Measurements from ENCODE around the gene CGAS. TPM values are rescaled to one million over a fixed set of nuclear protein-coding genes. Genes with fewer than 3 reads are reported as not detected.
"Not testable (repeated sequence)": the region's sequence is repeated elsewhere in the genome, so short reads cannot be mapped to it uniquely, and the experiment has no call there.

Gene CGAS
- total RNA-seq, 6 experiments from 2014 or later = 0.37 to 1.1 (median 0.78) TPM

GRCh38 chr6:73461537-73462350 lies 9.6 kb upstream of the CGAS start, which contains the start of gene MTO1:
TSS of gene MTO1 (plus strand) at chr6:73461737. CDS start at chr6:73461855, 118 bp downstream.
- Histone ChIP-seq H3K27ac (peak within 1 kb of the TSS; percentile 92 to 97 (median 92)), H3K27me3 (no peaks in the 10 kb centered on the region), H3K4me3 (peak within 1 kb of the TSS; percentile 79 to 86 (median 85)), H3K9me3 (no peaks in the 10 kb centered on the region), H3K36me3 (peaks cover 0 to 9% (median 7%) of the 10 kb centered on the region in 4 donors), H3K4me1 (peaks cover 0 to 18% (median 8%) of the 10 kb centered on the region in 4 donors)
- peak; percentile 94 to 96 (median 96) for ATAC-seq
- DNase-seq = peak; percentile 89 to 95 (median 93)
- intact Hi-C loops (cut with DNase I) = no loop called here
- 1% methylated on average over 44 of the region's 55 CpGs for WGBS (ENCODE audit: insufficient coverage, low coverage, low lambda C conversion rate, missing lambda C conversion rate)
- TF ChIP-seq POLR2A (IDR thresholded peaks at IDR 0.05) (peak; percentile 78), CTCF (IDR thresholded peaks at IDR 0.05) (no peak)

- no peak for ATAC-seq
- H3K9me3 ChIP-seq = no peaks in the 10 kb centered on the region
- TF ChIP-seq CTCF (IDR thresholded peaks at IDR 0.05) (no peak), POLR2A (IDR thresholded peaks at IDR 0.05) (no peak)
- DNase-seq = no peak
- intact Hi-C loops (cut with DNase I) = no loop called here
- H3K27ac ChIP-seq = no peak overlapping the region
- H3K4me1 ChIP-seq = peaks cover 0 to 18% (median 8%) of the 10 kb centered on the region in 4 donors
- peaks cover 0 to 3% (median 0%) of the 10 kb centered on the region in 4 donors for H3K36me3 ChIP-seq
- no peaks in the 10 kb centered on the region for H3K27me3 ChIP-seq
- WGBS (ENCODE audit: insufficient coverage, low coverage, low lambda C conversion rate, missing lambda C conversion rate) = 74% methylated on average over 5 of the region's 5 CpGs
- H3K4me3 ChIP-seq = no peak overlapping the region
These were observed 8.0 kb upstream of the CGAS start for GRCh38 chr6:73460056-73460455.

GRCh38 chr6:73459474-73459873 lies 7.4 kb upstream of the CGAS start:
- H3K36me3 ChIP-seq; H3K27ac ChIP-seq; DNase-seq; H3K27me3 ChIP-seq; ATAC-seq; intact Hi-C loops (cut with DNase I); H3K9me3 ChIP-seq; H3K4me3 ChIP-seq: not testable (repeated sequence)
- 78% methylated on average over 7 of the region's 7 CpGs for WGBS (ENCODE audit: insufficient coverage, low coverage, low lambda C conversion rate, missing lambda C conversion rate)
- peaks cover 0 to 18% (median 7%) of the 10 kb centered on the region in 4 donors for H3K4me1 ChIP-seq

GRCh38 chr6:73455865-73456629 lies 4.0 kb upstream of the CGAS start:
- DNase-seq = no peak

More at GRCh38 chr6:73455865-73456629, 4.0 kb upstream of the CGAS start:
- Histone ChIP-seq H3K4me3 (no peak overlapping the region), H3K27me3 (no peaks in the 10 kb centered on the region), H3K4me1 (no peaks in the 10 kb centered on the region), H3K27ac (no peak overlapping the region), H3K9me3 (no peaks in the 10 kb centered on the region), H3K36me3 (no peaks in the 10 kb centered on the region)
- intact Hi-C loops (cut with DNase I) = no loop called here
- WGBS (ENCODE audit: insufficient coverage, low coverage, low lambda C conversion rate, missing lambda C conversion rate) = 15% methylated on average over 3 of the region's 3 CpGs
- TF ChIP-seq POLR2A (IDR thresholded peaks at IDR 0.05) (no peak), CTCF (IDR thresholded peaks at IDR 0.05) (no peak)
- peak in 3 of 4 donors; percentile 46 to 67 (median 57) for ATAC-seq
